BJ (cell line): ENCODE data around the gene ESAM. TPM values are rescaled to one million over a fixed set of nuclear protein-coding genes. Genes with fewer than 3 reads are reported as not detected.

Source experiments
- CTCF ChIA-PET: fragments of 350-600 bp; formaldehyde crosslinking; extraction: SDS; loops from one replicate; lab custom pipeline; 2021; ENCODE audit warnings: antibody characterized with exemption, inconsistent platforms; lab: Yijun Ruan, JAX
- POLR2A ChIA-PET: fragments of 300-600 bp; sonication (Branson Sonifier 250); formaldehyde crosslinking; extraction: SDS; loops from one replicate; lab custom pipeline; 2021; ENCODE audit warnings: antibody characterized with exemption; lab: Charles Lee
- DNase-seq: peaks from one replicate; pipeline ENCODE4 v3.0.0-alpha.2; 2011; ENCODE audit warnings: low read depth
- H3K27me3 ChIP-seq: 2 replicates; pipeline ENCODE4 v1.6.0; 2011; ENCODE audit warnings: low read length; ENCODE audit not compliant: control insufficient read depth, insufficient read depth
- H3K36me3 ChIP-seq: 2 replicates; pipeline ENCODE4 v1.5.1; 2011; ENCODE audit warnings: low read length; ENCODE audit not compliant: control insufficient read depth, insufficient read depth
- H3K4me3 ChIP-seq: 2 replicates; pipeline ENCODE4 v1.5.1; 2011; ENCODE audit warnings: low read depth, mild to moderate bottlenecking, control low read depth, low read length
- polyA plus RNA-seq: library from polyadenylated mRNA; depleted of rRNA; stranded (reverse); fragments of >200 nt; gene quantifications from 2 replicates; pipeline ENCODE4 v1.2.3, GENCODE V29; 2011; rRNA removed
- TF ChIP-seq, protein P1 (sequence below): IDR thresholded peaks from 2 replicates; pipeline ENCODE4 v1.5.1; 2011; ENCODE audit warnings: low read depth, mild to moderate bottlenecking, control low read depth, inconsistent platforms, low read length, moderate library complexity; ENCODE audit not compliant: insufficient read depth

Gene ESAM
- polyA plus RNA-seq, 1 experiment: 0.17 TPM

DNA sequence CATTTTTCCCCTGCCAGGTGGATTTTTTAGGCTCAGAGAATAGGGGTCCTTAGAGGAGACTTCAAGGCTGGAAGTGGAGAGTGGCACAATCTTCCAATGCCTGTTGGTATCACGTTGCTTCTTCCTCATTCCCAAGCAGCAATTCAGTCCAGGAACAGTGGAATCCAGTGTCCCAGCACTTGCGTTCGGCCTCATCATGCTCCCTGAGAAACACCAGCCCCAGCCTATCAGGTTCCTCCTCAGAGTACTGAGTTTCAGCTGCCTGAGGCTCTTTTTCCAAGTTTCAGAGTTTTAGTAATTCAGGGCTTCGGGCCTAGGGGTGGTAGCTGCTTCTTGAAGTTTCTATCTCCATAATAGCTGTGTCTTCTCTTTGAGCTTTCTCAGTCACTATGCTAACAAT, 54.3 kb downstream of the ESAM start:
- DNase-seq: no peak
- CTCF ChIA-PET: interaction anchor here (0.7 to 1.2 kb wide), 4 partner anchors 9 to 124 kb away, joined by 3 read pairs; no protein-coding TSS in a partner anchor
- Histone ChIP-seq H3K36me3 (no peaks in the 10 kb centered on the region), H3K4me3 (no peak overlapping the region), H3K27me3 (peaks cover 5% of the 10 kb centered on the region)
- TF ChIP-seq, protein P1, sequence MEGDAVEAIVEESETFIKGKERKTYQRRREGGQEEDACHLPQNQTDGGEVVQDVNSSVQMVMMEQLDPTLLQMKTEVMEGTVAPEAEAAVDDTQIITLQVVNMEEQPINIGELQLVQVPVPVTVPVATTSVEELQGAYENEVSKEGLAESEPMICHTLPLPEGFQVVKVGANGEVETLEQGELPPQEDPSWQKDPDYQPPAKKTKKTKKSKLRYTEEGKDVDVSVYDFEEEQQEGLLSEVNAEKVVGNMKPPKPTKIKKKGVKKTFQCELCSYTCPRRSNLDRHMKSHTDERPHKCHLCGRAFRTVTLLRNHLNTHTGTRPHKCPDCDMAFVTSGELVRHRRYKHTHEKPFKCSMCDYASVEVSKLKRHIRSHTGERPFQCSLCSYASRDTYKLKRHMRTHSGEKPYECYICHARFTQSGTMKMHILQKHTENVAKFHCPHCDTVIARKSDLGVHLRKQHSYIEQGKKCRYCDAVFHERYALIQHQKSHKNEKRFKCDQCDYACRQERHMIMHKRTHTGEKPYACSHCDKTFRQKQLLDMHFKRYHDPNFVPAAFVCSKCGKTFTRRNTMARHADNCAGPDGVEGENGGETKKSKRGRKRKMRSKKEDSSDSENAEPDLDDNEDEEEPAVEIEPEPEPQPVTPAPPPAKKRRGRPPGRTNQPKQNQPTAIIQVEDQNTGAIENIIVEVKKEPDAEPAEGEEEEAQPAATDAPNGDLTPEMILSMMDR: no peak
- POLR2A ChIA-PET: no interaction called here

Other genes with a start within 250 kb of the ESAM start
- not detected in 2 replicates for gene OR8B12, start 218.6 kb downstream of the ESAM start, polyA plus RNA-seq
- not detected in 2 replicates for gene OR8A1, start 192.3 kb downstream of the ESAM start, polyA plus RNA-seq
- not detected in 2 replicates for gene PANX3, start 150.9 kb downstream of the ESAM start, polyA plus RNA-seq
- 40.8 and 42.5 TPM in 2 replicates for gene TBRG1, start 139.4 kb downstream of the ESAM start, polyA plus RNA-seq
- gene SIAE, start 88.6 kb downstream of the ESAM start, polyA plus RNA-seq: 42.1 and 43.8 TPM in 2 replicates
- 2.9 and 12.1 TPM in 2 replicates for gene SPA17, start 88.4 kb downstream of the ESAM start, polyA plus RNA-seq
- gene NRGN, start 22.3 kb downstream of the ESAM start, polyA plus RNA-seq: 0.98 and 1.6 TPM in 2 replicates
- not detected in 2 replicates for gene VSIG2, start 10.0 kb downstream of the ESAM start, polyA plus RNA-seq
- 3.4 and 5.7 TPM in 2 replicates for gene MSANTD2, start 38.1 kb upstream of the ESAM start, polyA plus RNA-seq
- gene ROBO3, start 103.1 kb upstream of the ESAM start, polyA plus RNA-seq: 17.2 and 27.8 TPM in 2 replicates
- 0.10 and 0.26 TPM in 2 replicates for gene ROBO4, start 135.6 kb upstream of the ESAM start, polyA plus RNA-seq
- gene HEPN1, start 157.0 kb upstream of the ESAM start, polyA plus RNA-seq: not detected in 2 replicates
- gene HEPACAM, start 173.8 kb upstream of the ESAM start, polyA plus RNA-seq: 0.06 TPM in 1 of 2 replicates, not detected in the other
- gene CCDC15, start 191.9 kb upstream of the ESAM start, polyA plus RNA-seq: 0.66 and 1.3 TPM in 2 replicates